Measurements from ENCODE around the gene TECPR2.

Gene TECPR2

GRCh38 chr14:102424520-102424919 is 61.8 kb downstream of the TECPR2 start:
- no peak for DNase-seq (ENCODE audit: low read depth, low spot score)

GRCh38 chr14:102424923-102425322 is 62.2 kb downstream of the TECPR2 start:
- no peak for DNase-seq (ENCODE audit: low read depth, low spot score)

GRCh38 chr14:102426796-102427195 is 64.1 kb downstream of the TECPR2 start:
- DNase-seq (ENCODE audit: low read depth, low spot score): no peak

GRCh38 chr14:102427642-102428041 is 64.9 kb downstream of the TECPR2 start:
- DNase-seq (ENCODE audit: low read depth, low spot score): no peak

GRCh38 chr14:102430212-102430908 is 67.6 kb downstream of the TECPR2 start:
- no peak for DNase-seq (ENCODE audit: low read depth, low spot score)

GRCh38 chr14:102431751-102432150 is 69.0 kb downstream of the TECPR2 start:
- no peak for DNase-seq (ENCODE audit: low read depth, low spot score)

GRCh38 chr14:102434647-102435175 is 72.0 kb downstream of the TECPR2 start:
- DNase-seq (ENCODE audit: low read depth, low spot score): no peak

GRCh38 chr14:102437997-102438915 is 75.5 kb downstream of the TECPR2 start:
- DNase-seq (ENCODE audit: low read depth, low spot score): peak; percentile 7

GRCh38 chr14:102439556-102439955 is 76.8 kb downstream of the TECPR2 start:
- no peak for DNase-seq (ENCODE audit: low read depth, low spot score)

- DNase-seq (ENCODE audit: low read depth, low spot score): no peak
Observed at GRCh38 chr14:102440392-102440791, 77.7 kb downstream of the TECPR2 start.

- DNase-seq (ENCODE audit: low read depth, low spot score): no peak
Observed at GRCh38 chr14:102442241-102443211, 79.8 kb downstream of the TECPR2 start.

- DNase-seq (ENCODE audit: low read depth, low spot score): no peak
Observed at GRCh38 chr14:102445066-102445465, 82.3 kb downstream of the TECPR2 start.

GRCh38 chr14:102445641-102446040 is 82.9 kb downstream of the TECPR2 start:
- no peak for DNase-seq (ENCODE audit: low read depth, low spot score)

GRCh38 chr14:102450206-102451063 is 87.7 kb downstream of the TECPR2 start:
- no peak for DNase-seq (ENCODE audit: low read depth, low spot score)

GRCh38 chr14:102451064-102451352 is 88.3 kb downstream of the TECPR2 start:
- no peak for DNase-seq (ENCODE audit: low read depth, low spot score)

- no peak for DNase-seq (ENCODE audit: low read depth, low spot score)
Observed at GRCh38 chr14:102452302-102452701, 89.6 kb downstream of the TECPR2 start.

- DNase-seq (ENCODE audit: low read depth, low spot score): no peak
Observed at GRCh38 chr14:102454711-102455110, 92.0 kb downstream of the TECPR2 start.

GRCh38 chr14:102457509-102457908 is 94.8 kb downstream of the TECPR2 start:
- DNase-seq (ENCODE audit: low read depth, low spot score): no peak

GRCh38 chr14:102461490-102462338 is 99.0 kb downstream of the TECPR2 start:
- DNase-seq (ENCODE audit: low read depth, low spot score): no peak

- DNase-seq (ENCODE audit: low read depth, low spot score): no peak
Observed at GRCh38 chr14:102462391-102462790, 99.7 kb downstream of the TECPR2 start.
